ENCODE results near the gene NRXN2. TPM values are rescaled to one million over a fixed set of nuclear protein-coding genes. Genes with fewer than 3 reads are reported as not detected.
A peak's percentile ranks its signal among the peaks of the same experiment; 100 is the strongest.

NRXN2 gene
- total and polyA plus RNA-seq, 2 of the 13 experiments (the other 11 are each of a cell fraction or from before 2014, with no cell fraction given): not detected

DNA sequence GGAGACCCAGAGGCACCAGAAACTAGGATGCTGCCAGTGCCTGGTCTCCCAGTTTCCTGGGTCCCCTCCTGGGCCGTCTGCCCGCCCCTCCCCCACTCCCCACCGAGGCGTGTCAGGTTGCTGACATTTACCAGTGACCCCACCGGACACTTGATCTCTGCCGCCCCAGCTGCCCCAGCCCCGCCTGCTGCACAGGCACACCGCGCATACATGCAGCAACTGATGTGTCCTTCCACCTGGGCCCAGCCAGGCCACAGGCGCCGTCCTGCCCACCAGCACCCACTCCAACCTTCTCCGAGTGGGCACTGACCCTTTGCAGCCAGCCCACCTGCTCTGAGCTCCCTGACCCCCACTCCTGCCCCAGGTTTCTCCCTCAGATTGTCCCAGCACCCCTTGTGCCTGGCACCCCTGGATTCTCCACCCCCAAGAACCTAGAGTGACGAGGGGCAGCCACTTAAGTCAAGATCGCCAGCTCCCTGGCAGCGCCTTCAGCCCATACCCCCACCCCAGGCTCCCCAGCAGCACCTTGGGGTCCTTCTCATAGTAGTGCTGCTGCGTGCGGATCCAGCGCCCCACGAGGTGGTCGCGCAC lies 36.2 kb upstream of the NRXN2 start (continued):
- TF ChIP-seq EZH2 (conservative IDR thresholded peaks at IDR 0.05; ENCODE audit: low read depth, low read length) (no peak), ZFP36L1 (CRISPR knock-in tag; IDR thresholded peaks at IDR 0.05) (no peak), ZNF558 (CRISPR knock-in tag; IDR thresholded peaks at IDR 0.05; ENCODE audit: borderline replicate concordance) (no peak), ZNF207 (IDR thresholded peaks at IDR 0.05; ENCODE audit: borderline replicate concordance) (no peak), CHD4 (IDR thresholded peaks at IDR 0.05; ENCODE audit: borderline replicate concordance, low read length) (no peak), KLF12 (CRISPR knock-in tag; IDR thresholded peaks at IDR 0.05; ENCODE audit: borderline replicate concordance) (no peak), TCF7 (IDR thresholded peaks at IDR 0.05; ENCODE audit: low read depth) (peak; percentile 51; the same call in 1 of the 2 replicates), SP5 (CRISPR knock-in tag; IDR thresholded peaks at IDR 0.05; ENCODE audit: borderline replicate concordance, low read depth) (peak; percentile 66), SRSF4 (IDR thresholded peaks at IDR 0.05; ENCODE audit: low read depth, low read length, poor library complexity, severe bottlenecking) (no peak), SATB2 (CRISPR knock-in tag; IDR thresholded peaks at IDR 0.05) (no peak), ZNF7 (CRISPR knock-in tag; IDR thresholded peaks at IDR 0.05) (no peak), ZNF569 (CRISPR knock-in tag; IDR thresholded peaks at IDR 0.05; ENCODE audit: borderline replicate concordance) (no peak), TBX2 (CRISPR knock-in tag; IDR thresholded peaks at IDR 0.05; ENCODE audit: borderline replicate concordance) (0 out of 2 replicates have a peak, but pooled peaks have one; percentile 7), TBP (CRISPR knock-in tag; IDR thresholded peaks at IDR 0.05) (no peak), MAF1 (CRISPR knock-in tag; IDR thresholded peaks at IDR 0.05; ENCODE audit: borderline replicate concordance) (no peak), FOXC1 (CRISPR knock-in tag; IDR thresholded peaks at IDR 0.05; ENCODE audit: borderline replicate concordance) (peak; percentile 49; the same call in 1 of the 2 replicates), STAG1 (CRISPR knock-in tag; IDR thresholded peaks at IDR 0.05) (no peak)
- TF ChIP-seq, protein P1, sequence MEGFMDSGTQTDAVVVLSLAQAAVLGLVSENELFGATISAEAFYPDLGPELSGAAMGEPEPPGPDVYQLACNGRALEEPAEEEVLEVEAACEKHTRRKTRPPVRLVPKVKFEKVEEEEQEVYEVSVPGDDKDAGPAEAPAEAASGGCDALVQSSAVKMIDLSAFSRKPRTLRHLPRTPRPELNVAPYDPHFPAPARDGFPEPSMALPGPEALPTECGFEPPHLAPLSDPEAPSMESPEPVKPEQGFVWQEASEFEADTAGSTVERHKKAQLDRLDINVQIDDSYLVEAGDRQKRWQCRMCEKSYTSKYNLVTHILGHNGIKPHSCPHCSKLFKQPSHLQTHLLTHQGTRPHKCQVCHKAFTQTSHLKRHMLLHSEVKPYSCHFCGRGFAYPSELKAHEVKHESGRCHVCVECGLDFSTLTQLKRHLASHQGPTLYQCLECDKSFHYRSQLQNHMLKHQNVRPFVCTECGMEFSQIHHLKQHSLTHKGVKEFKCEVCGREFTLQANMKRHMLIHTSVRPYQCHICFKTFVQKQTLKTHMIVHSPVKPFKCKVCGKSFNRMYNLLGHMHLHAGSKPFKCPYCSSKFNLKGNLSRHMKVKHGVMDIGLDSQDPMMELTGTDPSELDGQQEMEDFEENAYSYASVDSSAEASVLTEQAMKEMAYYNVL (CRISPR knock-in tag; IDR thresholded peaks at IDR 0.05; ENCODE audit: borderline replicate concordance): no peak
- TF ChIP-seq, protein P2, sequence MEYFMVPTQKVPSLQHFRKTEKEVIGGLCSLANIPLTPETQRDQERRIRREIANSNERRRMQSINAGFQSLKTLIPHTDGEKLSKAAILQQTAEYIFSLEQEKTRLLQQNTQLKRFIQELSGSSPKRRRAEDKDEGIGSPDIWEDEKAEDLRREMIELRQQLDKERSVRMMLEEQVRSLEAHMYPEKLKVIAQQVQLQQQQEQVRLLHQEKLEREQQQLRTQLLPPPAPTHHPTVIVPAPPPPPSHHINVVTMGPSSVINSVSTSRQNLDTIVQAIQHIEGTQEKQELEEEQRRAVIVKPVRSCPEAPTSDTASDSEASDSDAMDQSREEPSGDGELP (IDR thresholded peaks at IDR 0.05; ENCODE audit: borderline replicate concordance, low read depth): peak; percentile 76; the same call in 1 of the 2 replicates
- TF ChIP-seq, protein P3, sequence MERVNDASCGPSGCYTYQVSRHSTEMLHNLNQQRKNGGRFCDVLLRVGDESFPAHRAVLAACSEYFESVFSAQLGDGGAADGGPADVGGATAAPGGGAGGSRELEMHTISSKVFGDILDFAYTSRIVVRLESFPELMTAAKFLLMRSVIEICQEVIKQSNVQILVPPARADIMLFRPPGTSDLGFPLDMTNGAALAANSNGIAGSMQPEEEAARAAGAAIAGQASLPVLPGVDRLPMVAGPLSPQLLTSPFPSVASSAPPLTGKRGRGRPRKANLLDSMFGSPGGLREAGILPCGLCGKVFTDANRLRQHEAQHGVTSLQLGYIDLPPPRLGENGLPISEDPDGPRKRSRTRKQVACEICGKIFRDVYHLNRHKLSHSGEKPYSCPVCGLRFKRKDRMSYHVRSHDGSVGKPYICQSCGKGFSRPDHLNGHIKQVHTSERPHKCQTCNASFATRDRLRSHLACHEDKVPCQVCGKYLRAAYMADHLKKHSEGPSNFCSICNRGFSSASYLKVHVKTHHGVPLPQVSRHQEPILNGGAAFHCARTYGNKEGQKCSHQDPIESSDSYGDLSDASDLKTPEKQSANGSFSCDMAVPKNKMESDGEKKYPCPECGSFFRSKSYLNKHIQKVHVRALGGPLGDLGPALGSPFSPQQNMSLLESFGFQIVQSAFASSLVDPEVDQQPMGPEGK (CRISPR knock-in tag; IDR thresholded peaks at IDR 0.05): peak; percentile 56
- TF ChIP-seq, protein P4, sequence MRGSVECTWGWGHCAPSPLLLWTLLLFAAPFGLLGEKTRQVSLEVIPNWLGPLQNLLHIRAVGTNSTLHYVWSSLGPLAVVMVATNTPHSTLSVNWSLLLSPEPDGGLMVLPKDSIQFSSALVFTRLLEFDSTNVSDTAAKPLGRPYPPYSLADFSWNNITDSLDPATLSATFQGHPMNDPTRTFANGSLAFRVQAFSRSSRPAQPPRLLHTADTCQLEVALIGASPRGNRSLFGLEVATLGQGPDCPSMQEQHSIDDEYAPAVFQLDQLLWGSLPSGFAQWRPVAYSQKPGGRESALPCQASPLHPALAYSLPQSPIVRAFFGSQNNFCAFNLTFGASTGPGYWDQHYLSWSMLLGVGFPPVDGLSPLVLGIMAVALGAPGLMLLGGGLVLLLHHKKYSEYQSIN (CRISPR knock-in tag; IDR thresholded peaks at IDR 0.05; ENCODE audit: borderline replicate concordance): no peak
- TF ChIP-seq, protein P5, sequence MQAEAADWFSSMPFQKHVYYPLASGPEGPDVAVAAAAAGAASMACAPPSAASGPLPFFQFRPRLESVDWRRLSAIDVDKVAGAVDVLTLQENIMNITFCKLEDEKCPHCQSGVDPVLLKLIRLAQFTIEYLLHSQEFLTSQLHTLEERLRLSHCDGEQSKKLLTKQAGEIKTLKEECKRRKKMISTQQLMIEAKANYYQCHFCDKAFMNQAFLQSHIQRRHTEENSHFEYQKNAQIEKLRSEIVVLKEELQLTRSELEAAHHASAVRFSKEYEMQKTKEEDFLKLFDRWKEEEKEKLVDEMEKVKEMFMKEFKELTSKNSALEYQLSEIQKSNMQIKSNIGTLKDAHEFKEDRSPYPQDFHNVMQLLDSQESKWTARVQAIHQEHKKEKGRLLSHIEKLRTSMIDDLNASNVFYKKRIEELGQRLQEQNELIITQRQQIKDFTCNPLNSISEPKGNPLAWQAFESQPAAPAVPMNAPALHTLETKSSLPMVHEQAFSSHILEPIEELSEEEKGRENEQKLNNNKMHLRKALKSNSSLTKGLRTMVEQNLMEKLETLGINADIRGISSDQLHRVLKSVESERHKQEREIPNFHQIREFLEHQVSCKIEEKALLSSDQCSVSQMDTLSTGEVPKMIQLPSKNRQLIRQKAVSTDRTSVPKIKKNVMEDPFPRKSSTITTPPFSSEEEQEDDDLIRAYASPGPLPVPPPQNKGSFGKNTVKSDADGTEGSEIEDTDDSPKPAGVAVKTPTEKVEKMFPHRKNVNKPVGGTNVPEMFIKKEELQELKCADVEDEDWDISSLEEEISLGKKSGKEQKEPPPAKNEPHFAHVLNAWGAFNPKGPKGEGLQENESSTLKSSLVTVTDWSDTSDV (CRISPR knock-in tag; IDR thresholded peaks at IDR 0.05): no peak
